Panc1 (cell line): Measurements from ENCODE around the gene ORM2. TPM values are rescaled to one million over a fixed set of nuclear protein-coding genes. Genes with fewer than 3 reads are reported as not detected.

ENCODE experiments used
- ATAC-seq: fragments of 200-7000 bp; cut with Tn5 transposase; 2 replicates; pipeline ENCODE4 v1.9.1; 2020; ENCODE audit warnings: mild to moderate bottlenecking, moderate library complexity
- BruUV-seq: library from RNA; stranded (reverse); fragments of 400-500 nt; replicated peaks from 2 replicates; lab custom pipeline; 2021; lab: Mats Ljungman, UMichigan
- CTCF ChIA-PET: fragments of 300-600 bp; sonication (Branson Sonifier 250); formaldehyde crosslinking; loops from one replicate; lab custom pipeline; 2022; ENCODE audit warnings: antibody characterized with exemption; lab: Charles Lee
- POLR2A ChIA-PET: fragments of 300-600 bp; sonication (Branson Sonifier 250); formaldehyde crosslinking; loops from one replicate; lab custom pipeline; 2022; ENCODE audit warnings: antibody characterized with exemption; lab: Charles Lee
- DNase-seq: peaks from one replicate; pipeline ENCODE4 v3.0.0-alpha.2; 2010; ENCODE audit warnings: low read depth, low spot score
- H3K27ac ChIP-seq: 2 replicates; pipeline ENCODE4 v1.5.1; 2011; ENCODE audit warnings: mild to moderate bottlenecking, low read length, inconsistent platforms
- H3K27me3 ChIP-seq: fragments of 200-500 bp; sonication (Bioruptor generic); 2 replicates; pipeline ENCODE4 v1.6.0; 2014; ENCODE audit warnings: low read length, inconsistent platforms; ENCODE audit not compliant: control insufficient read depth, insufficient read depth
- H3K36me3 ChIP-seq: fragments of 200-500 bp; sonication (Bioruptor generic); 2 replicates; pipeline ENCODE4 v1.5.1; 2014; ENCODE audit warnings: inconsistent platforms, mild to moderate bottlenecking, low read length, moderate library complexity; ENCODE audit not compliant: control insufficient read depth, insufficient read depth
- H3K4me1 ChIP-seq: 2 replicates; pipeline ENCODE4 v1.5.1; 2011; ENCODE audit warnings: inconsistent platforms, mild to moderate bottlenecking, low read length, moderate library complexity; ENCODE audit not compliant: control insufficient read depth, insufficient read depth
- H3K4me3 ChIP-seq, 2 experiments: 2 replicates each; pipeline ENCODE4 v1.5.1; 2011 to 2012; ENCODE audit warnings: low read depth in 2 of 2, low read length in 2 of 2, mild to moderate bottlenecking in 2 of 2, inconsistent platforms in 1 of 2, moderate library complexity in 1 of 2
- H3K9me3 ChIP-seq: fragments of 200-500 bp; sonication (Bioruptor generic); 2 replicates; pipeline ENCODE4 v1.5.1; 2014; ENCODE audit warnings: low read depth, mild to moderate bottlenecking, inconsistent platforms, low read length, moderate library complexity; ENCODE audit not compliant: control insufficient read depth, insufficient read depth
- CTCF ChIP-seq: fragments of 450-650 bp; IDR thresholded peaks from 2 replicates; pipeline ENCODE4 v1.5.1; 2017; ENCODE audit warnings: mild to moderate bottlenecking
- POLR2AphosphoS5 ChIP-seq: IDR thresholded peaks from 2 replicates; pipeline ENCODE4 v1.6.1; 2012; ENCODE audit warnings: mild to moderate bottlenecking, low read depth, low read length, moderate library complexity
- REST ChIP-seq, 2 experiments: IDR thresholded peaks; 2 replicates each; pipeline ENCODE4 v1.6.1; 2011 to 2012; ENCODE audit warnings: low read depth in 2 of 2, control low read depth in 1 of 2, low read length in 1 of 2, mild to moderate bottlenecking in 1 of 2, moderate library complexity in 1 of 2; ENCODE audit not compliant: insufficient read depth in 1 of 2
- SIN3A ChIP-seq: IDR thresholded peaks from 2 replicates; pipeline ENCODE4 v1.6.1; 2012; ENCODE audit warnings: low read depth, mild to moderate bottlenecking, low read length, moderate library complexity, borderline replicate concordance; ENCODE audit not compliant: insufficient read depth
- TCF7L2 ChIP-seq: IDR thresholded peaks from 2 replicates; pipeline ENCODE4 v1.6.1; 2011; ENCODE audit warnings: mild to moderate bottlenecking, low read depth, low read length, inconsistent platforms
- in situ Hi-C: cut with HindIII; loops from 2 replicates; pipeline ENCODE4 v1.10.0; 2016; ENCODE audit warnings: low sequenced_read_pairs, low pct_unique_long_range_greater_than_20kb
- intact Hi-C: fragments of 100-400 bp; cut with micrococcal nuclease; formaldehyde crosslinking; loops from one replicate; pipeline ENCODE4 v1.10.0; 2022; ENCODE audit not compliant: unreplicated experiment
- total RNA-seq: library from RNA; stranded (reverse); gene quantifications from one replicate; pipeline ENCODE4 v1.2.1, GENCODE V29; 2021; ENCODE audit not compliant: unreplicated experiment

Gene ORM2
- total RNA-seq, 1 experiment from 2014 or later, result 0.77 TPM

GRCh38 chr9:114282926-114283325 lies 46.7 kb upstream of the ORM2 start:
- Histone ChIP-seq H3K27ac (no peak overlapping the region), H3K4me1 (peaks cover 12% of the 10 kb centered on the region), H3K4me3 (no peak overlapping the region), H3K27me3 (no peaks in the 10 kb centered on the region), H3K9me3 (no peaks in the 10 kb centered on the region), H3K36me3 (no peaks in the 10 kb centered on the region)
- ChIA-PET CTCF (no interaction called here), POLR2A (no interaction called here)
- ATAC-seq (no peak), DNase-seq (no peak)
- intact Hi-C loops (no loop called here), in situ Hi-C loops (no loop called here)
- no TSS peak for BruUV-seq
- no peak for TF ChIP-seq POLR2AphosphoS5

- no peak for ATAC-seq
- DNase-seq, result no peak
- in situ Hi-C loops (no loop called here), intact Hi-C loops (no loop called here)
- H3K4me1 ChIP-seq, result peaks cover 19% of the 10 kb centered on the region
- H3K9me3 ChIP-seq, result no peaks in the 10 kb centered on the region
- no peaks in the 10 kb centered on the region for H3K27me3 ChIP-seq
- H3K4me3 ChIP-seq, result no peak overlapping the region
- H3K36me3 ChIP-seq, result no peaks in the 10 kb centered on the region
- ChIA-PET CTCF (no interaction called here), POLR2A (no interaction called here)
- H3K27ac ChIP-seq, result no peak overlapping the region
- TF ChIP-seq POLR2AphosphoS5 (no peak), REST (IDR thresholded peaks at IDR 0.05; ENCODE audit: insufficient read depth in 1 of 2, low read depth in 2 of 2, low read length in 1 of 2) (no peak), TCF7L2 (no peak), CTCF (no peak), SIN3A (no peak)
- no TSS peak for BruUV-seq
Observed at GRCh38 chr9:114283551-114284111, 46.0 kb upstream of the ORM2 start.

GRCh38 chr9:114284316-114285060 lies 45.2 kb upstream of the ORM2 start:
- BruUV-seq, result no TSS peak
- no peak overlapping the region for H3K27ac ChIP-seq
- no peak for DNase-seq

More at GRCh38 chr9:114284316-114285060, 45.2 kb upstream of the ORM2 start:
- no peak for ATAC-seq
- POLR2A ChIA-PET, result no interaction called here
- CTCF ChIA-PET, result interaction anchor here (0.6 kb wide), 1 partner anchor 175 kb away, joined by 10 read pairs; no protein-coding TSS in a partner anchor
- Histone ChIP-seq H3K4me3 (no peak overlapping the region), H3K27me3 (no peaks in the 10 kb centered on the region), H3K36me3 (no peaks in the 10 kb centered on the region), H3K9me3 (no peaks in the 10 kb centered on the region), H3K4me1 (peaks cover 15% of the 10 kb centered on the region)
- intact Hi-C loops (no loop called here), in situ Hi-C loops (no loop called here)
- TF ChIP-seq POLR2AphosphoS5 (no peak), SIN3A (no peak), REST (IDR thresholded peaks at IDR 0.05; ENCODE audit: insufficient read depth in 1 of 2, low read depth in 2 of 2, low read length in 1 of 2) (no peak), TCF7L2 (no peak), CTCF (no peak)
